Vagina (tissue), 2 donors: ENCODE results near the gene SH2D3C. TPM values are rescaled to one million over a fixed set of nuclear protein-coding genes. Genes with fewer than 3 reads are reported as not detected.

Experiments
- DNase-seq, 2 donors: peaks; one replicate each; pipeline ENCODE4 v3.0.0-alpha.2; 2017; ENCODE audit errors: extremely low spot score in 2 of 2
- H3K27ac ChIP-seq: fragments of 200-600 bp; sonication (generic); one replicate; pipeline ENCODE4 v1.5.1; 2019
- H3K27me3 ChIP-seq: fragments of 200-600 bp; sonication (generic); one replicate; pipeline ENCODE4 v1.5.1; 2019
- H3K36me3 ChIP-seq, 2 donors: fragments of 200-600 bp; sonication (generic); one replicate each; pipeline ENCODE4 v1.5.1; 2017 to 2019
- H3K4me1 ChIP-seq: fragments of 200-600 bp; sonication (generic); one replicate; pipeline ENCODE4 v1.5.1; 2019
- H3K4me3 ChIP-seq, 2 donors: fragments of 200-600 bp; sonication (generic); 1 replicate in 1 of 2; 2 replicates in 1 of 2; pipeline ENCODE4 v1.5.1; 2016 to 2019
- H3K9me3 ChIP-seq: fragments of 200-600 bp; sonication (generic); one replicate; pipeline ENCODE4 v1.5.1; 2019
- POLR2A ChIP-seq, 2 donors: fragments of 450-650 bp; IDR thresholded peaks; one replicate each; pipeline ENCODE4 v1.6.1; 2017; ENCODE audit warnings: antibody characterized with exemption in 2 of 2, mild to moderate bottlenecking in 2 of 2, moderate library complexity in 2 of 2
- POLR2AphosphoS5 ChIP-seq, 2 donors: sonication (generic); formaldehyde crosslinking; IDR thresholded peaks; one replicate each; pipeline ENCODE4 v1.9.0; 2017; ENCODE audit warnings: antibody characterized with exemption in 2 of 2, mild to moderate bottlenecking in 2 of 2, low read depth in 1 of 2; ENCODE audit not compliant: insufficient read depth in 1 of 2
- intact Hi-C: fragments of 100-400 bp; cut with DNase I; formaldehyde crosslinking; loops from one replicate; pipeline ENCODE4 v1.15.1; 2023
- total RNA-seq: library from RNA; depleted of rRNA; stranded (reverse); fragments of >200 nt; gene quantifications from one replicate; pipeline ENCODE4 v1.2.3, GENCODE V29; 2016
- TF ChIP-seq, protein P1 (sequence below), 3 experiments: fragments of 450-650 bp in 2 of 3; fragments of 200-600 bp in 1 of 3; sonication (generic) in 1 of 3; IDR thresholded peaks; one replicate each; pipeline ENCODE4 v1.5.1; 2017 to 2019; ENCODE audit warnings: antibody characterized with exemption in 3 of 3, mild to moderate bottlenecking in 2 of 3, moderate library complexity in 2 of 3

SH2D3C gene, protein sequence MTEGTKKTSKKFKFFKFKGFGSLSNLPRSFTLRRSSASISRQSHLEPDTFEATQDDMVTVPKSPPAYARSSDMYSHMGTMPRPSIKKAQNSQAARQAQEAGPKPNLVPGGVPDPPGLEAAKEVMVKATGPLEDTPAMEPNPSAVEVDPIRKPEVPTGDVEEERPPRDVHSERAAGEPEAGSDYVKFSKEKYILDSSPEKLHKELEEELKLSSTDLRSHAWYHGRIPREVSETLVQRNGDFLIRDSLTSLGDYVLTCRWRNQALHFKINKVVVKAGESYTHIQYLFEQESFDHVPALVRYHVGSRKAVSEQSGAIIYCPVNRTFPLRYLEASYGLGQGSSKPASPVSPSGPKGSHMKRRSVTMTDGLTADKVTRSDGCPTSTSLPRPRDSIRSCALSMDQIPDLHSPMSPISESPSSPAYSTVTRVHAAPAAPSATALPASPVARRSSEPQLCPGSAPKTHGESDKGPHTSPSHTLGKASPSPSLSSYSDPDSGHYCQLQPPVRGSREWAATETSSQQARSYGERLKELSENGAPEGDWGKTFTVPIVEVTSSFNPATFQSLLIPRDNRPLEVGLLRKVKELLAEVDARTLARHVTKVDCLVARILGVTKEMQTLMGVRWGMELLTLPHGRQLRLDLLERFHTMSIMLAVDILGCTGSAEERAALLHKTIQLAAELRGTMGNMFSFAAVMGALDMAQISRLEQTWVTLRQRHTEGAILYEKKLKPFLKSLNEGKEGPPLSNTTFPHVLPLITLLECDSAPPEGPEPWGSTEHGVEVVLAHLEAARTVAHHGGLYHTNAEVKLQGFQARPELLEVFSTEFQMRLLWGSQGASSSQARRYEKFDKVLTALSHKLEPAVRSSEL
- total RNA-seq: 19.6 TPM

GRCh38 chr9:127778280-127779135, at the start of gene SH2D3C:
Gene SH2D3C, minus strand, starts transcription at chr9:127778666. Its CDS starts 39 bp downstream, at chr9:127778627.
- no peaks in the 10 kb centered on the region for H3K36me3 ChIP-seq
- H3K4me1 ChIP-seq: peaks cover 3% of the 10 kb centered on the region
- intact Hi-C loops: no loop called here
- no peaks in the 10 kb centered on the region for H3K9me3 ChIP-seq
- TF ChIP-seq POLR2A (IDR thresholded peaks at IDR 0.05): no peak
- TF ChIP-seq, protein P1, sequence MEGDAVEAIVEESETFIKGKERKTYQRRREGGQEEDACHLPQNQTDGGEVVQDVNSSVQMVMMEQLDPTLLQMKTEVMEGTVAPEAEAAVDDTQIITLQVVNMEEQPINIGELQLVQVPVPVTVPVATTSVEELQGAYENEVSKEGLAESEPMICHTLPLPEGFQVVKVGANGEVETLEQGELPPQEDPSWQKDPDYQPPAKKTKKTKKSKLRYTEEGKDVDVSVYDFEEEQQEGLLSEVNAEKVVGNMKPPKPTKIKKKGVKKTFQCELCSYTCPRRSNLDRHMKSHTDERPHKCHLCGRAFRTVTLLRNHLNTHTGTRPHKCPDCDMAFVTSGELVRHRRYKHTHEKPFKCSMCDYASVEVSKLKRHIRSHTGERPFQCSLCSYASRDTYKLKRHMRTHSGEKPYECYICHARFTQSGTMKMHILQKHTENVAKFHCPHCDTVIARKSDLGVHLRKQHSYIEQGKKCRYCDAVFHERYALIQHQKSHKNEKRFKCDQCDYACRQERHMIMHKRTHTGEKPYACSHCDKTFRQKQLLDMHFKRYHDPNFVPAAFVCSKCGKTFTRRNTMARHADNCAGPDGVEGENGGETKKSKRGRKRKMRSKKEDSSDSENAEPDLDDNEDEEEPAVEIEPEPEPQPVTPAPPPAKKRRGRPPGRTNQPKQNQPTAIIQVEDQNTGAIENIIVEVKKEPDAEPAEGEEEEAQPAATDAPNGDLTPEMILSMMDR (IDR thresholded peaks at IDR 0.05): no peak
- no peak for TF ChIP-seq POLR2AphosphoS5 (IDR thresholded peaks at IDR 0.05; ENCODE audit: insufficient read depth in 1 of 2, low read depth in 1 of 2)
- H3K27me3 ChIP-seq: no peaks in the 10 kb centered on the region
- peak within 1 kb of the TSS; percentile 70 for H3K27ac ChIP-seq
- H3K4me3 ChIP-seq: peak within 1 kb of the TSS in 1 of 2 donors; percentile 19
- no peak for DNase-seq

- Histone ChIP-seq H3K4me1 (peaks cover 51% of the 10 kb centered on the region), H3K4me3 (no peak overlapping the region), H3K9me3 (no peaks in the 10 kb centered on the region), H3K36me3 (peaks cover 0 to 14% of the 10 kb centered on the region in 2 donors), H3K27me3 (no peaks in the 10 kb centered on the region), H3K27ac (peak overlapping the region; percentile 81)
- DNase-seq: no peak
- TF ChIP-seq, protein P1 (IDR thresholded peaks at IDR 0.05): no peak
- no peak for TF ChIP-seq POLR2AphosphoS5 (IDR thresholded peaks at IDR 0.05; ENCODE audit: insufficient read depth in 1 of 2, low read depth in 1 of 2)
- intact Hi-C loops: no loop called here
Observed at GRCh38 chr9:127826253-127826913, 47.9 kb upstream of the SH2D3C start.

DNA sequence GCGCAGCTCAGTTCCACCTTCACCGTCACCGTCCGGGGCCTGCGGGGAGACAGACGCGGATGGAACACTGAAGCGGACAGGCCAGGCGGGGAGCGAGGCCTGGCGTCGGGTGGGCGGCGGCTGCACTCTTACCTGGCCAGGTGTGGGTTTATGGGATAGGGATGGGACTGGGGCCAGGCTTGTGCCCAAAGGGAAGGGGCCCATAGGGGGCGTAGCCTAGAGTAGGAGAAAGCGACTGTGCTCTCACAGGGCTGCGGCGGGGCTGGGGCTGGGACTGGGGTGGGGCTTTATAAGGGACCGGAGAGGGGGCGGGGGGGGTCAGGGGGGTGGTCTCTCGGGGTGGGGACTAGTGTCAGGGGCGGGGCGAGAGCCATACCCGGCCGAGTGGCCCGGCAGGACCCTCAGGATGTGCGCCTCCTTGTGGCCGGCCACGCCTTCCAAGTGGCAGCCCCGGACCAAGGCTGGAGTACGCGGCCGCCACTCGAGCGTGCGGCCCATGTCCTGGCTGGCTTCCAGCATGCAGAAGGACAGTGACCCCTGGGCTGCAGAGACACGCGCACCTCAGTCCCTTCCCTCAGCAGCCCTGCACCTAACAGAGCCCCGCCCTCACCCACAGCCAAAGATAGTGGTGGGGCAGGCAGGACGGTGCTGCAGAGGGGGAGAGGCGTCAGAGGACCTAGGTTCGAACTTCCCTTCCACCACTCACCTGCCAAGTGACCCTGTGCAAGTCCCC, 47.0 kb upstream of the SH2D3C start:
- Histone ChIP-seq H3K4me3 (no peak overlapping the region), H3K36me3 (peaks cover 0 to 14% of the 10 kb centered on the region in 2 donors), H3K4me1 (peaks cover 51% of the 10 kb centered on the region), H3K9me3 (no peaks in the 10 kb centered on the region), H3K27ac (peak overlapping the region; percentile 33), H3K27me3 (no peaks in the 10 kb centered on the region)
- intact Hi-C loops: loop anchor here (2.0 kb wide), 1 partner anchor 21 kb away; no protein-coding TSS in a partner anchor
- no peak for DNase-seq
- no peak for TF ChIP-seq POLR2A (IDR thresholded peaks at IDR 0.05)
- TF ChIP-seq, protein P1 (IDR thresholded peaks at IDR 0.05): peak in 1 of 3 experiments; percentile 21

GRCh38 chr9:127822108-127822507, 43.6 kb upstream of the SH2D3C start:
- no peak for DNase-seq
- intact Hi-C loops: no loop called here
- Histone ChIP-seq H3K36me3 (peaks cover 0 to 31% of the 10 kb centered on the region in 2 donors), H3K27ac (no peak overlapping the region), H3K4me3 (no peak overlapping the region), H3K27me3 (no peaks in the 10 kb centered on the region), H3K9me3 (no peaks in the 10 kb centered on the region), H3K4me1 (peaks cover 24% of the 10 kb centered on the region)
- peak in 1 of 2 donors; percentile 8 for TF ChIP-seq POLR2AphosphoS5 (IDR thresholded peaks at IDR 0.05; ENCODE audit: insufficient read depth in 1 of 2, low read depth in 1 of 2)
- no peak for TF ChIP-seq POLR2A (IDR thresholded peaks at IDR 0.05)
- TF ChIP-seq, protein P1 (IDR thresholded peaks at IDR 0.05): no peak
